ENCODE measurements around the gene AIG1. TPM values are rescaled to one million over a fixed set of nuclear protein-coding genes. Genes with fewer than 3 reads are reported as not detected.
A peak's percentile ranks its signal among the peaks of the same experiment; 100 is the strongest.

The AIG1 gene
- polyA plus RNA-seq, 1 of the 3 experiments (the other 2 are of a cell fraction), result 36.8 TPM

DNA sequence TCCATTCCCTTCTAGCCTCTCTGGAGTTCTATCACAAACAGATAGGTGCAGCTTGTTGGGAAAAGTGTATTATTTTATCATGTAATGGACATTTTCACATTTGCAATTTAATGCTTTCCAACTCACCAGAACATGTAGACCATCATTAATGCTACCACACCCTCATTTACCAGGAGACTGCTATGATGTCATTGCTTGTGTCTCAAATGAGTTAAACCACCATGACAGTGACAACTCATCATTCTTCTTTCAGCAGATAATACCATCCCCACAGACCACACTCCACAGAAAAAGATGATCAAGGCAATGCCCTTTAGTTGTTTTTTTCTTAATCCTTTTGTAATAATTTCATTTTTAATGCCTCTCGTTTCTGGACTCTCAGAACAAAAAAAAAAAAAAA is 168.7 kb downstream of the AIG1 start:
- H4K20me1 ChIP-seq (ENCODE audit: insufficient read depth), result no peaks in the 10 kb centered on the region
- H3K27me3 ChIP-seq (ENCODE audit: insufficient read depth), result no peaks in the 10 kb centered on the region
- H3K9ac ChIP-seq, result no peak overlapping the region
- H3K36me3 ChIP-seq (replicated peaks in 1 of 2; ENCODE audit: control insufficient read depth in 1 of 2, insufficient read depth in 2 of 2, low read length in 1 of 2), result no peaks in the 10 kb centered on the region
- H2AFZ ChIP-seq (ENCODE audit: low read depth), result no peak overlapping the region
- H3K79me2 ChIP-seq (ENCODE audit: insufficient read depth), result no peaks in the 10 kb centered on the region
- H3K4me2 ChIP-seq, result no peak overlapping the region
- DNase-seq, result no peak
- H3K9me3 ChIP-seq, result no peaks in the 10 kb centered on the region
- no peaks in the 10 kb centered on the region for H3K9me2 ChIP-seq
- ChIA-PET CTCF (no interaction called here), POLR2A (no interaction called here)
- H3K27ac ChIP-seq (ENCODE audit: low read depth in 2 of 2, low read length in 1 of 2), result no peak overlapping the region
- H3K4me1 ChIP-seq (ENCODE audit: control insufficient read depth in 1 of 2, insufficient read depth in 2 of 2, low read depth in 1 of 2, low read length in 1 of 2), result no peaks in the 10 kb centered on the region
- H3K4me3 ChIP-seq (ENCODE audit: low read depth in 2 of 2, low read length in 1 of 2), result no peak overlapping the region
- no peaks in the 10 kb centered on the region for H3F3A ChIP-seq (replicated peaks; ENCODE audit: insufficient read depth)
- 90% methylated on average over 1 of the region's 1 CpG for WGBS (ENCODE audit: low lambda C conversion rate)
- TF ChIP-seq SIN3A (IDR thresholded peaks at IDR 0.05; ENCODE audit: borderline replicate concordance, low read depth, low read length) (no peak), NFIC (IDR thresholded peaks at IDR 0.05; ENCODE audit: borderline replicate concordance) (no peak), CHD2 (IDR thresholded peaks at IDR 0.05; ENCODE audit: low read length, partially characterized antibody) (no peak), MXI1 (IDR thresholded peaks at IDR 0.05; ENCODE audit: low read depth, low read length) (no peak)
- TF ChIP-seq, protein P1, sequence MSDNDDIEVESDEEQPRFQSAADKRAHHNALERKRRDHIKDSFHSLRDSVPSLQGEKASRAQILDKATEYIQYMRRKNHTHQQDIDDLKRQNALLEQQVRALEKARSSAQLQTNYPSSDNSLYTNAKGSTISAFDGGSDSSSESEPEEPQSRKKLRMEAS (IDR thresholded peaks at IDR 0.05; ENCODE audit: low read depth), result no peak

DNA sequence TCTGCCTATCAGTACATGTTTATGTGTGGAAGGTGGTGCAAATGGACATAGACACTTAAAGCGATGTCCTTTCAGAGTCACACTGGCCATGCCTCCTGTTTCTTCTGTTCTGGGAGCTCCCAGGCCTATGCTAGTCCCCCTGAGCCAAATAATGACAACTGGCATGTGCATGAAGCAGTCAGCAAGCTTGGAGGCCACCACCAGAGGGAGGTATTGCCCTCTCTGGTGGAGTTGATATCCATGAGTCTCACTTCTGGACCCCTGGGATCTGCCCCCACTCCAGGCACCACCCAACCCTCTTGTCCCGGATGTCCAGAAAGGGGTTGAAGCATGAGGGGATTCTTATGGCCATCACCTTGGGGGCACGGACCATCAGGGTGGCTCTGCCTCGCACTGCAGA is 172.2 kb downstream of the AIG1 start:
- no peak overlapping the region for H3K4me3 ChIP-seq (ENCODE audit: low read depth in 2 of 2, low read length in 1 of 2)
- no peaks in the 10 kb centered on the region; a peak in 1 of 4 replicates for H3K4me1 ChIP-seq (ENCODE audit: control insufficient read depth in 1 of 2, insufficient read depth in 2 of 2, low read depth in 1 of 2, low read length in 1 of 2)
- TF ChIP-seq SMC3 (IDR thresholded peaks at IDR 0.05; ENCODE audit: low read depth, low read length), result peak; percentile 57
- no peak for TF ChIP-seq TAF1 (IDR thresholded peaks at IDR 0.05; ENCODE audit: borderline replicate concordance, low read depth, low read length)
- TF ChIP-seq, protein P2, sequence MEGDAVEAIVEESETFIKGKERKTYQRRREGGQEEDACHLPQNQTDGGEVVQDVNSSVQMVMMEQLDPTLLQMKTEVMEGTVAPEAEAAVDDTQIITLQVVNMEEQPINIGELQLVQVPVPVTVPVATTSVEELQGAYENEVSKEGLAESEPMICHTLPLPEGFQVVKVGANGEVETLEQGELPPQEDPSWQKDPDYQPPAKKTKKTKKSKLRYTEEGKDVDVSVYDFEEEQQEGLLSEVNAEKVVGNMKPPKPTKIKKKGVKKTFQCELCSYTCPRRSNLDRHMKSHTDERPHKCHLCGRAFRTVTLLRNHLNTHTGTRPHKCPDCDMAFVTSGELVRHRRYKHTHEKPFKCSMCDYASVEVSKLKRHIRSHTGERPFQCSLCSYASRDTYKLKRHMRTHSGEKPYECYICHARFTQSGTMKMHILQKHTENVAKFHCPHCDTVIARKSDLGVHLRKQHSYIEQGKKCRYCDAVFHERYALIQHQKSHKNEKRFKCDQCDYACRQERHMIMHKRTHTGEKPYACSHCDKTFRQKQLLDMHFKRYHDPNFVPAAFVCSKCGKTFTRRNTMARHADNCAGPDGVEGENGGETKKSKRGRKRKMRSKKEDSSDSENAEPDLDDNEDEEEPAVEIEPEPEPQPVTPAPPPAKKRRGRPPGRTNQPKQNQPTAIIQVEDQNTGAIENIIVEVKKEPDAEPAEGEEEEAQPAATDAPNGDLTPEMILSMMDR (IDR thresholded peaks at IDR 0.05), result peak; percentile 61
- TF ChIP-seq RAD21 (IDR thresholded peaks at IDR 0.05; ENCODE audit: low read length), result peak; percentile 58
- no peaks in the 10 kb centered on the region for H3F3A ChIP-seq (replicated peaks; ENCODE audit: insufficient read depth)
- H3K9me2 ChIP-seq, result no peaks in the 10 kb centered on the region
- H3K27me3 ChIP-seq (ENCODE audit: insufficient read depth), result no peaks in the 10 kb centered on the region
- H3K4me2 ChIP-seq, result no peak overlapping the region
- H3K9ac ChIP-seq, result no peak overlapping the region
- H3K79me2 ChIP-seq (ENCODE audit: insufficient read depth), result no peaks in the 10 kb centered on the region
- H3K27ac ChIP-seq (ENCODE audit: low read depth in 2 of 2, low read length in 1 of 2), result no peak overlapping the region
- 96% methylated on average over 3 of the region's 4 CpGs for WGBS (ENCODE audit: low lambda C conversion rate)
- DNase-seq, result peak; percentile 37
- no peaks in the 10 kb centered on the region for H3K9me3 ChIP-seq
- no peaks in the 10 kb centered on the region for H3K36me3 ChIP-seq (replicated peaks in 1 of 2; ENCODE audit: control insufficient read depth in 1 of 2, insufficient read depth in 2 of 2, low read length in 1 of 2)
- ChIA-PET CTCF (interaction anchor here (0.8 to 2.5 kb wide), 6 partner anchors 12 to 541 kb away, joined by 3 to 5 read pairs (median 4); no protein-coding TSS in a partner anchor), POLR2A (no interaction called here)
- H2AFZ ChIP-seq (ENCODE audit: low read depth), result no peak overlapping the region
- H4K20me1 ChIP-seq (ENCODE audit: insufficient read depth), result no peaks in the 10 kb centered on the region
